Body of pancreas (tissue), 4 donors: ENCODE data around the gene PPM1H. TPM values are rescaled to one million over a fixed set of nuclear protein-coding genes. Genes with fewer than 3 reads are reported as not detected.

ENCODE experiments used
- ATAC-seq: fragments of 150-250 bp; one replicate; pipeline ENCODE4 v1.9.1; 2016
- DNase-seq, 4 donors: peaks; one replicate each; pipeline ENCODE4 v3.0.0-alpha.2; 2019
- H3K27ac ChIP-seq, 4 donors: fragments of 200-600 bp; sonication (generic); 1 replicate in 3 of 4; 2 replicates in 1 of 4; pipeline versions ENCODE4 v1.5.1 to v1.6.1; 2016 to 2019; ENCODE audit warnings: mild to moderate bottlenecking in 1 of 4, mixed read lengths in 1 of 4, moderate library complexity in 1 of 4
- H3K27me3 ChIP-seq, 2 donors: fragments of 200-600 bp; sonication (generic); one replicate each; pipeline ENCODE4 v1.6.0; 2016; ENCODE audit warnings: mild to moderate bottlenecking in 1 of 2
- H3K36me3 ChIP-seq, 2 donors: fragments of 200-600 bp; sonication (generic); replicated peaks in 1 of 2; 2 replicates each; pipeline ENCODE4 v1.5.1; 2016; ENCODE audit warnings: low read depth in 2 of 2; ENCODE audit not compliant: insufficient read depth in 1 of 2
- H3K4me1 ChIP-seq: fragments of 200-600 bp; sonication (generic); one replicate; pipeline ENCODE4 v1.6.0; 2016
- H3K4me3 ChIP-seq, 2 donors: fragments of 200-600 bp; sonication (generic); 1 replicate in 1 of 2; 2 replicates in 1 of 2; pipeline ENCODE4 v1.5.1; 2016 to 2019
- H3K9me3 ChIP-seq, 3 donors: fragments of 200-600 bp; sonication (generic); 1 replicate in 2 of 3; 2 replicates in 1 of 3; pipeline ENCODE4 v1.5.1; 2016
- CTCF ChIP-seq, 7 experiments: fragments of 450-650 bp in 4 of 7; fragments of 200-600 bp in 3 of 7; sonication (generic) in 3 of 7; IDR thresholded peaks; one replicate each; pipeline ENCODE4 v1.5.1; 2016 to 2019; ENCODE audit warnings: antibody characterized with exemption in 7 of 7
- POLR2A ChIP-seq, 3 donors: fragments of 450-650 bp; IDR thresholded peaks; one replicate each; pipeline ENCODE4 v1.6.1; 2016; ENCODE audit warnings: antibody characterized with exemption in 3 of 3, mild to moderate bottlenecking in 2 of 3
- WGBS, 2 donors: methylation state at CpG; one replicate each; pipeline ENCODE4 v1.1.5; 2017; 5-methylcytosine and 5-hydroxymethylcytosine counted together
- intact Hi-C: fragments of 100-400 bp; cut with DNase I; formaldehyde crosslinking; loops from one replicate; pipeline ENCODE4 v1.15.1; 2023
- total RNA-seq, 2 donors: library from RNA; depleted of rRNA; stranded (reverse); fragments of >200 nt; gene quantifications; one replicate each; pipeline ENCODE4 v1.1.0, GENCODE V29; 2016

The PPM1H gene
- total RNA-seq, 2 donors from 2014 or later, result 4.9 to 6.3 TPM

GRCh38 chr12:62691309-62691708 is 243.6 kb downstream of the PPM1H start:
- intact Hi-C loops, result no loop called here
- WGBS, 2 donors, result 90 to 94% methylated on average over 3 of the region's 3 CpGs

DNA sequence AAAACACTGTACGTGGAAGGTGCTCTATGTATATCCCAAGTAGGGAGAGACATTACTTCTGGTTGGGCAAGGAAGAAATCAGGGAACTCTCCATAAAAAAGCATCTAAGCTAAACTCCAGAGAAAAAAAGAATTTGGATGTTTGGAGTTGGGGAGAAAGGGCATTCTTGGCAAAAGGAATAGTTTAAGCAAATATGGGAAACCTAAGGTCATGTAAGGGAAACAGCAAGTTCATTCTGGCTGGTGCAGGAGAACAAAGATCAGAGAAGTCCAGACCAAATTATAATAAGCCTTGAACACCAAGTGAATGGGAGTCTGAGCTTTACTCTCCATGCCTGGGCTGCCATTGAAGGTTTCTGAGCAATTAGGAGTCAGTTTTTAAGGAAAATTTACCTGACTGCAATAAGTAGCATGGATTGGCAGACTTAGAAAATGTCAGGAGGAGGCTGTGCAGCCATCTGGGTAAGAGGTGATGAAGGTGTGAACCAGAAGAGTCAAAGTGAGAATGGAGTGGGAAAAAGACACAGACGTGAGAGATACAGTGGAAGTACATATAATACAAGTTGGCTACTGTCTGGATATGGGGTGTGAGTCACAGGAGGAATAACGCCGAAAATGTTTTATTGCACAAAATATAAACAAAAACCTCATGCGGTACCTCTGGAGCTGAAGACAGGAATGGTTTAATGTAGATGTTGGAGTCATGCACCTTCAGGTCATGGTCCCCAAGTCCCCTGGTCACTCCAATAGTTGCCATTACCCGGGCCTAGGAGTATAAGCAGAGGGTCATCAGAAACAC is 245.7 kb downstream of the PPM1H start:
- ATAC-seq, result no peak
- Histone ChIP-seq H3K4me1 (no peaks in the 10 kb centered on the region), H3K27me3 (no peaks in the 10 kb centered on the region), H3K9me3 (no peaks in the 10 kb centered on the region), H3K36me3 (peaks cover 0 to 3% of the 10 kb centered on the region in 2 donors), H3K27ac (no peak overlapping the region), H3K4me3 (no peak overlapping the region)
- intact Hi-C loops, result no loop called here
- no peak for DNase-seq
- TF ChIP-seq POLR2A (IDR thresholded peaks at IDR 0.05), result no peak
- TF ChIP-seq CTCF (IDR thresholded peaks at IDR 0.05), result no peak
- WGBS, 2 donors, result 92% methylated on average over 6 of the region's 6 CpGs

More at GRCh38 chr12:62691309-62691708, 243.6 kb downstream of the PPM1H start:
- no peak for ATAC-seq
- H3K4me3 ChIP-seq, result no peak overlapping the region
- no peak overlapping the region for H3K27ac ChIP-seq
- no peak for DNase-seq
- H3K4me1 ChIP-seq, result no peaks in the 10 kb centered on the region
- no peaks in the 10 kb centered on the region for H3K27me3 ChIP-seq
- peaks cover 0 to 3% of the 10 kb centered on the region in 2 donors for H3K36me3 ChIP-seq
- H3K9me3 ChIP-seq, result no peaks in the 10 kb centered on the region
- no peak for TF ChIP-seq POLR2A (IDR thresholded peaks at IDR 0.05)
- TF ChIP-seq CTCF (IDR thresholded peaks at IDR 0.05), result no peak

DNA sequence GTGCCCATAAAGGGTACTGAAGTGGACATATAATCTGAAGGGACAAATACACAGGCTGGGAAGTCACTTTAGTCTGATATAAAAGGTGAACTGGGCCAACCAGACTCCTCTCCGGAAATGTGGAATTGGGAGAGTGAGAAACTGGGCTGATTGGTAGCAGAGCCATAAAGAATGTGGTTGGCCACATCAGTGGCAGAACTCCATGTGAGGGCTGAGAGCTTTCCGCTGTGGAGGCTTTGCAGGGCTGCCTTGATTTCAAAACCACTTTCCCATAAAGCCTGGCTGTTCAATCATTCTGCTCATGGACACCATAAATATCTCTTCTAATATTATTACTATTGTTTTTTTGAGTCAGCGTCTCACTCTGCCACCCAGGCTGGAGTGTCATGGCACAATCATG is 248.0 kb downstream of the PPM1H start:
- Histone ChIP-seq H3K4me3 (no peak overlapping the region), H3K27me3 (no peaks in the 10 kb centered on the region), H3K27ac (no peak overlapping the region), H3K9me3 (no peaks in the 10 kb centered on the region), H3K4me1 (no peaks in the 10 kb centered on the region), H3K36me3 (peaks cover 0 to 3% of the 10 kb centered on the region in 2 donors)
- WGBS, 2 donors, result 91 to 97% methylated on average over 2 to 3 of the region's 3 CpGs
- intact Hi-C loops, result no loop called here
- DNase-seq (no peak), ATAC-seq (no peak)
- TF ChIP-seq POLR2A (IDR thresholded peaks at IDR 0.05), result no peak
- no peak for TF ChIP-seq CTCF (IDR thresholded peaks at IDR 0.05)

GRCh38 chr12:62684570-62685295 is 250.2 kb downstream of the PPM1H start:
- intact Hi-C loops, result no loop called here
- H3K4me3 ChIP-seq, result no peak overlapping the region
- TF ChIP-seq POLR2A (IDR thresholded peaks at IDR 0.05) (no peak), CTCF (IDR thresholded peaks at IDR 0.05) (no peak)
- peak overlapping the region in 1 of 4 donors; percentile 37 for H3K27ac ChIP-seq
- no peaks in the 10 kb centered on the region for H3K4me1 ChIP-seq
- peaks cover 0 to 3% of the 10 kb centered on the region in 2 donors for H3K36me3 ChIP-seq
- no peaks in the 10 kb centered on the region for H3K27me3 ChIP-seq
- peak; percentile 38 for ATAC-seq
- H3K9me3 ChIP-seq, result no peaks in the 10 kb centered on the region
- 86 to 87% methylated on average over 7 of the region's 7 CpGs for WGBS, 2 donors
- DNase-seq, result peak in 2 of 4 donors; percentile 17 to 22
